SK-N-MC (cell line): Measurements from ENCODE around the gene BCAS3.

ENCODE experiments used
- DNase-seq: peaks from one replicate; pipeline ENCODE4 v3.0.0-alpha.2; 2011; ENCODE audit warnings: low read depth, low spot score
- H3K27ac ChIP-seq: fragments of 200-600 bp; sonication (generic); 2 replicates; pipeline ENCODE4 v1.5.1; 2016; ENCODE audit warnings: mixed run types
- H3K36me3 ChIP-seq: fragments of 200-600 bp; sonication (generic); 2 replicates; pipeline ENCODE4 v1.6.1; 2017; ENCODE audit warnings: antibody characterized with exemption, low read length, mixed read lengths; ENCODE audit not compliant: insufficient read depth
- H3K4me3 ChIP-seq: fragments of 200-600 bp; sonication (generic); 2 replicates; pipeline ENCODE4 v1.5.1; 2016
- H3K9ac ChIP-seq: fragments of 200-600 bp; sonication (generic); 2 replicates; pipeline ENCODE4 v1.8.0; 2017; ENCODE audit warnings: mixed run types, mixed read lengths; ENCODE audit not compliant: insufficient read length
- H3K9me3 ChIP-seq: fragments of 200-600 bp; sonication (generic); 2 replicates; pipeline ENCODE4 v1.6.1; 2017; ENCODE audit warnings: low read depth, mild to moderate bottlenecking, antibody characterized with exemption, low read length, moderate library complexity, mixed read lengths
- EZH2 ChIP-seq: fragments of 200-600 bp; sonication (generic); IDR thresholded peaks from one replicate; pipeline ENCODE4 v1.6.1; 2017; ENCODE audit warnings: antibody characterized with exemption
- FOXP2 ChIP-seq: optimal IDR thresholded peaks from 2 replicates; pipeline ENCODE3; 2011; ENCODE audit warnings: mild to moderate bottlenecking, moderate library complexity; ENCODE audit not compliant: insufficient read depth; ENCODE audit errors: extremely low read length, control extremely low read depth
- POLR2AphosphoS5 ChIP-seq: IDR thresholded peaks from 2 replicates; pipeline ENCODE4 v1.6.1; 2012; ENCODE audit warnings: mild to moderate bottlenecking, low read depth, low read length, borderline replicate concordance

The BCAS3 gene

GRCh38 chr17:60941571-60941970 is 263.9 kb downstream of the BCAS3 start:
- H3K27ac ChIP-seq = no peak overlapping the region
- H3K9ac ChIP-seq = no peak overlapping the region
- DNase-seq = no peak
- no peak overlapping the region for H3K4me3 ChIP-seq
- no peaks in the 10 kb centered on the region for H3K9me3 ChIP-seq
- no peak for TF ChIP-seq POLR2AphosphoS5
- no peak for TF ChIP-seq FOXP2
- no peaks in the 10 kb centered on the region for H3K36me3 ChIP-seq

GRCh38 chr17:60944751-60945150 is 267.1 kb downstream of the BCAS3 start:
- no peaks in the 10 kb centered on the region for H3K9me3 ChIP-seq
- TF ChIP-seq EZH2 (no peak), POLR2AphosphoS5 (no peak), FOXP2 (no peak)
- no peak overlapping the region for H3K9ac ChIP-seq
- DNase-seq = no peak
- no peak overlapping the region for H3K4me3 ChIP-seq
- H3K27ac ChIP-seq = no peak overlapping the region
- H3K36me3 ChIP-seq = no peaks in the 10 kb centered on the region

- Histone ChIP-seq H3K9ac (no peak overlapping the region), H3K9me3 (no peaks in the 10 kb centered on the region), H3K4me3 (no peak overlapping the region), H3K27ac (no peak overlapping the region), H3K36me3 (no peaks in the 10 kb centered on the region)
- TF ChIP-seq FOXP2 = no peak
- no peak for TF ChIP-seq POLR2AphosphoS5
- no peak for TF ChIP-seq EZH2
- no peak for DNase-seq
Observed at GRCh38 chr17:60947100-60947499, 269.4 kb downstream of the BCAS3 start.

GRCh38 chr17:60947543-60947942 is 269.9 kb downstream of the BCAS3 start:
- no peak for DNase-seq

GRCh38 chr17:60952747-60953146 is 275.1 kb downstream of the BCAS3 start:
- no peak overlapping the region for H3K27ac ChIP-seq
- no peaks in the 10 kb centered on the region for H3K36me3 ChIP-seq
- H3K9me3 ChIP-seq = no peaks in the 10 kb centered on the region
- no peak for DNase-seq
- H3K9ac ChIP-seq = no peak overlapping the region
- H3K4me3 ChIP-seq = no peak overlapping the region
- no peak for TF ChIP-seq FOXP2
- TF ChIP-seq POLR2AphosphoS5 = no peak
- TF ChIP-seq EZH2 = no peak

More at GRCh38 chr17:60947543-60947942, 269.9 kb downstream of the BCAS3 start:
- no peak overlapping the region for H3K27ac ChIP-seq
- H3K36me3 ChIP-seq = no peaks in the 10 kb centered on the region
- H3K9ac ChIP-seq = no peak overlapping the region
- no peak for TF ChIP-seq FOXP2
- no peak for TF ChIP-seq EZH2
- TF ChIP-seq POLR2AphosphoS5 = no peak
- no peaks in the 10 kb centered on the region for H3K9me3 ChIP-seq
- no peak overlapping the region for H3K4me3 ChIP-seq

- H3K9ac ChIP-seq = no peak overlapping the region
- no peaks in the 10 kb centered on the region for H3K36me3 ChIP-seq
- no peak overlapping the region for H3K4me3 ChIP-seq
- no peak overlapping the region for H3K27ac ChIP-seq
- DNase-seq = no peak
- no peaks in the 10 kb centered on the region for H3K9me3 ChIP-seq
- TF ChIP-seq POLR2AphosphoS5 = no peak
- TF ChIP-seq FOXP2 = no peak
- no peak for TF ChIP-seq EZH2
Observed at GRCh38 chr17:60959011-60959410, 281.4 kb downstream of the BCAS3 start.

GRCh38 chr17:60959696-60960095 is 282.0 kb downstream of the BCAS3 start:
- H3K9ac ChIP-seq = no peak overlapping the region
- H3K27ac ChIP-seq = no peak overlapping the region
- no peaks in the 10 kb centered on the region for H3K36me3 ChIP-seq
- no peaks in the 10 kb centered on the region for H3K9me3 ChIP-seq
- no peak for TF ChIP-seq FOXP2
- TF ChIP-seq POLR2AphosphoS5 = no peak
- TF ChIP-seq EZH2 = no peak
- no peak for DNase-seq
- no peak overlapping the region for H3K4me3 ChIP-seq

- Histone ChIP-seq H3K9ac (no peak overlapping the region), H3K4me3 (no peak overlapping the region), H3K27ac (no peak overlapping the region), H3K9me3 (no peaks in the 10 kb centered on the region), H3K36me3 (no peaks in the 10 kb centered on the region)
- DNase-seq = no peak
- TF ChIP-seq POLR2AphosphoS5 = no peak
- TF ChIP-seq EZH2 = no peak
- no peak for TF ChIP-seq FOXP2
Observed at GRCh38 chr17:60960398-60961065, 282.9 kb downstream of the BCAS3 start.

GRCh38 chr17:60964160-60964559 is 286.5 kb downstream of the BCAS3 start:
- TF ChIP-seq FOXP2 (no peak), EZH2 (no peak), POLR2AphosphoS5 (no peak)

More at GRCh38 chr17:60964160-60964559, 286.5 kb downstream of the BCAS3 start:
- Histone ChIP-seq H3K9me3 (no peaks in the 10 kb centered on the region), H3K4me3 (no peak overlapping the region), H3K9ac (no peak overlapping the region), H3K36me3 (no peaks in the 10 kb centered on the region), H3K27ac (no peak overlapping the region)
- DNase-seq = no peak
